WTC11 (cell line): Measurements from ENCODE around the gene TP53AIP1. TPM values are rescaled to one million over a fixed set of nuclear protein-coding genes. Genes with fewer than 3 reads are reported as not detected.

Experiments
- ATAC-seq: fragments of 200-7000 bp; cut with Tn5 transposase; 2 replicates; pipeline ENCODE4 v1.10.0; 2021; ENCODE audit warnings: mild to moderate bottlenecking, moderate library complexity
- CTCF ChIA-PET: fragments of 300-600 bp; sonication (Branson Sonifier 250); formaldehyde crosslinking; loops from one replicate; lab custom pipeline; 2021; ENCODE audit warnings: antibody characterized with exemption; lab: Charles Lee
- POLR2A ChIA-PET: fragments of 350-600 bp; sonication (Branson Sonifier 250); formaldehyde crosslinking; loops from one replicate; lab custom pipeline; 2021; ENCODE audit warnings: antibody characterized with exemption; lab: Charles Lee
- DNase-seq: peaks from one replicate; pipeline ENCODE4 v3.0.0; 2021; ENCODE audit warnings: low spot score
- H3K27ac Mint-ChIP-seq: 2 replicates; pipeline ENCODE4 v1.8.0; 2021; ENCODE audit warnings: mixed read lengths
- H3K27me3 Mint-ChIP-seq: 2 replicates; pipeline ENCODE4 v1.8.0; 2021; ENCODE audit warnings: low read depth, mild to moderate bottlenecking, moderate library complexity, mixed read lengths
- H3K36me3 Mint-ChIP-seq: 2 replicates; pipeline ENCODE4 v1.8.0; 2021; ENCODE audit warnings: mixed read lengths
- H3K4me1 Mint-ChIP-seq: 2 replicates; pipeline ENCODE4 v1.8.0; 2022; ENCODE audit warnings: mixed read lengths
- H3K4me3 Mint-ChIP-seq: 2 replicates; pipeline ENCODE4 v1.8.0; 2021; ENCODE audit warnings: mild to moderate bottlenecking, moderate library complexity, mixed read lengths
- H3K9me3 Mint-ChIP-seq: 2 replicates; pipeline ENCODE4 v1.8.0; 2021; ENCODE audit warnings: mixed read lengths
- ATF1 ChIP-seq: sonication (generic); formaldehyde crosslinking; IDR thresholded peaks from 2 replicates; pipeline ENCODE4 v1.8.1; 2023; ENCODE audit warnings: mild to moderate bottlenecking, moderate library complexity, missing genetic modification reagents
- CREM ChIP-seq: sonication (generic); formaldehyde crosslinking; IDR thresholded peaks from 2 replicates; pipeline ENCODE4 v1.8.1; 2022; ENCODE audit warnings: mild to moderate bottlenecking, missing genetic modification reagents, moderate library complexity
- ELF4 ChIP-seq: sonication (generic); formaldehyde crosslinking; IDR thresholded peaks from 2 replicates; pipeline ENCODE4 v1.8.1; 2022; ENCODE audit warnings: low read depth, mild to moderate bottlenecking, moderate library complexity, missing genetic modification reagents
- IRF2 ChIP-seq: sonication (generic); formaldehyde crosslinking; IDR thresholded peaks from 2 replicates; pipeline ENCODE4 v1.8.0; 2022; ENCODE audit warnings: low read depth, missing genetic modification reagents, borderline replicate concordance
- RELA ChIP-seq: sonication (generic); formaldehyde crosslinking; IDR thresholded peaks from 2 replicates; pipeline ENCODE4 v1.8.1; 2022; ENCODE audit warnings: missing genetic modification reagents, mild to moderate bottlenecking, borderline replicate concordance
- SOX15 ChIP-seq: fragments of 250-450 bp; sonication (Bioruptor Pico); IDR thresholded peaks from 2 replicates; pipeline ENCODE4 v1.9.0; 2021; ENCODE audit warnings: mild to moderate bottlenecking
- ZBTB21 ChIP-seq: sonication (generic); formaldehyde crosslinking; IDR thresholded peaks from 2 replicates; pipeline ENCODE4 v1.8.1; 2023; ENCODE audit warnings: mild to moderate bottlenecking, missing genetic modification reagents, borderline replicate concordance
- total RNA-seq: library from RNA; stranded (reverse); gene quantifications from 3 replicates; pipeline ENCODE4 v1.2.3, GENCODE V29; 2021
- TF ChIP-seq, protein P1 (sequence below): sonication (generic); formaldehyde crosslinking; IDR thresholded peaks from 2 replicates; pipeline ENCODE4 v1.8.1; 2023; ENCODE audit warnings: mild to moderate bottlenecking, moderate library complexity, missing genetic modification reagents
- TF ChIP-seq, protein P2 (sequence below): sonication (generic); formaldehyde crosslinking; IDR thresholded peaks from 2 replicates; pipeline ENCODE4 v1.8.1; 2023; ENCODE audit warnings: mild to moderate bottlenecking, missing genetic modification reagents
- TF ChIP-seq, protein P3 (sequence below): sonication (generic); formaldehyde crosslinking; IDR thresholded peaks from 2 replicates; pipeline ENCODE4 v1.8.0; 2022; ENCODE audit warnings: mild to moderate bottlenecking, missing genetic modification reagents
- TF ChIP-seq, protein P4 (sequence below): sonication (generic); formaldehyde crosslinking; IDR thresholded peaks from 2 replicates; pipeline ENCODE4 v1.8.0; 2022; ENCODE audit warnings: missing genetic modification reagents
- TF ChIP-seq, protein P5 (sequence below): sonication (generic); formaldehyde crosslinking; IDR thresholded peaks from 2 replicates; pipeline ENCODE4 v1.8.0; 2022; ENCODE audit warnings: mild to moderate bottlenecking, missing genetic modification reagents
- TF ChIP-seq, protein P6 (sequence below): fragments of 250-450 bp; sonication (Bioruptor Pico); IDR thresholded peaks from 2 replicates; pipeline ENCODE4 v1.9.0; 2021; ENCODE audit warnings: mild to moderate bottlenecking
- TF ChIP-seq, protein P7 (sequence below): sonication (generic); formaldehyde crosslinking; conservative IDR thresholded peaks from 2 replicates; pipeline ENCODE4 v1.8.1; 2022; ENCODE audit warnings: mild to moderate bottlenecking, missing genetic modification reagents
- TF ChIP-seq, protein P8 (sequence below): sonication (generic); formaldehyde crosslinking; IDR thresholded peaks from 2 replicates; pipeline ENCODE4 v1.8.0; 2023; ENCODE audit warnings: missing genetic modification reagents, mild to moderate bottlenecking, borderline replicate concordance

The TP53AIP1 gene
- total RNA-seq, 1 experiment from 2014 or later = 0.07 TPM

DNA sequence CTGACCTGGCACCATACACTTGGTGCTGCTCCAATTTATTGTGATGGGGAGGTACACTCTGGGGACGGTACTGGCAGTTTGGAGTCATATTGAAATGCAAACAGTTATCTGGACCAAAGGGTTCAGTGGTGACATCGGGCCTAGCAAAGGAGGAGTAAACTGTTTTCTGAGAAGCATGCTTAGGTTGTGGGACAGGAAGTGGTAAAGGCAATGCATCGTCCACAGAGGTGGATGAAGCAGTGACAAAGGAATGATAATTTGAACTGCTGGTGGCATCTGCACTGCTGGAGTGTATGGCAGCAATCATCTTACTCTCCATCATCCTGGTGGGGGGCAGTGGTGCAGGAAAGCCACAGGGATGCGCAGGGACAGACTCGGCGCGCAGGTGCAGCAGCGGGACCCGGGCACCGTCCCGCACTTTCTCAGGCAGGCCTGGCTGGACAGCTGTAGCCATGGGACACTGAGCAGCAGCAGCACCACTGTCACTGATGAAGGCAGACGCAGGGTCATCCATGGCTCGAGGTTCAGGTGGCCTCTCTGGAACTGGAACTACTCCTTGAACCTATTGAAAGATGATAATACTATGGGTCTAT lies 28.0 kb upstream of the TP53AIP1 start:
- Mint-ChIP-seq H3K4me3 (no peak overlapping the region), H3K27me3 (no peaks in the 10 kb centered on the region), H3K36me3 (peaks cover 24% of the 10 kb centered on the region), H3K4me1 (no peaks in the 10 kb centered on the region), H3K27ac (no peak overlapping the region), H3K9me3 (no peaks in the 10 kb centered on the region)
- ChIA-PET POLR2A (no interaction called here), CTCF (interaction anchor here (0.6 kb wide), 1 partner anchor 364 kb away, joined by 3 read pairs; no protein-coding TSS in a partner anchor)
- DNase-seq = no peak
- no peak for ATAC-seq
- TF ChIP-seq SOX15 (CRISPR knock-in tag) = no peak
- TF ChIP-seq ELF4 (CRISPR knock-in tag) = no peak
- TF ChIP-seq, protein P1, sequence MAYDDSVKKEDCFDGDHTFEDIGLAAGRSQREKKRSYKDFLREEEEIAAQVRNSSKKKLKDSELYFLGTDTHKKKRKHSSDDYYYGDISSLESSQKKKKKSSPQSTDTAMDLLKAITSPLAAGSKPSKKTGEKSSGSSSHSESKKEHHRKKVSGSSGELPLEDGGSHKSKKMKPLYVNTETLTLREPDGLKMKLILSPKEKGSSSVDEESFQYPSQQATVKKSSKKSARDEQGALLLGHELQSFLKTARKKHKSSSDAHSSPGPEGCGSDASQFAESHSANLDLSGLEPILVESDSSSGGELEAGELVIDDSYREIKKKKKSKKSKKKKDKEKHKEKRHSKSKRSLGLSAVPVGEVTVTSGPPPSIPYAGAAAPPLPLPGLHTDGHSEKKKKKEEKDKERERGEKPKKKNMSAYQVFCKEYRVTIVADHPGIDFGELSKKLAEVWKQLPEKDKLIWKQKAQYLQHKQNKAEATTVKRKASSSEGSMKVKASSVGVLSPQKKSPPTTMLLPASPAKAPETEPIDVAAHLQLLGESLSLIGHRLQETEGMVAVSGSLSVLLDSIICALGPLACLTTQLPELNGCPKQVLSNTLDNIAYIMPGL (CRISPR knock-in tag) = no peak
- TF ChIP-seq, protein P2, sequence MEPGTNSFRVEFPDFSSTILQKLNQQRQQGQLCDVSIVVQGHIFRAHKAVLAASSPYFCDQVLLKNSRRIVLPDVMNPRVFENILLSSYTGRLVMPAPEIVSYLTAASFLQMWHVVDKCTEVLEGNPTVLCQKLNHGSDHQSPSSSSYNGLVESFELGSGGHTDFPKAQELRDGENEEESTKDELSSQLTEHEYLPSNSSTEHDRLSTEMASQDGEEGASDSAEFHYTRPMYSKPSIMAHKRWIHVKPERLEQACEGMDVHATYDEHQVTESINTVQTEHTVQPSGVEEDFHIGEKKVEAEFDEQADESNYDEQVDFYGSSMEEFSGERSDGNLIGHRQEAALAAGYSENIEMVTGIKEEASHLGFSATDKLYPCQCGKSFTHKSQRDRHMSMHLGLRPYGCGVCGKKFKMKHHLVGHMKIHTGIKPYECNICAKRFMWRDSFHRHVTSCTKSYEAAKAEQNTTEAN (CRISPR knock-in tag) = no peak
- no peak for TF ChIP-seq CREM (CRISPR knock-in tag)
- TF ChIP-seq, protein P3, sequence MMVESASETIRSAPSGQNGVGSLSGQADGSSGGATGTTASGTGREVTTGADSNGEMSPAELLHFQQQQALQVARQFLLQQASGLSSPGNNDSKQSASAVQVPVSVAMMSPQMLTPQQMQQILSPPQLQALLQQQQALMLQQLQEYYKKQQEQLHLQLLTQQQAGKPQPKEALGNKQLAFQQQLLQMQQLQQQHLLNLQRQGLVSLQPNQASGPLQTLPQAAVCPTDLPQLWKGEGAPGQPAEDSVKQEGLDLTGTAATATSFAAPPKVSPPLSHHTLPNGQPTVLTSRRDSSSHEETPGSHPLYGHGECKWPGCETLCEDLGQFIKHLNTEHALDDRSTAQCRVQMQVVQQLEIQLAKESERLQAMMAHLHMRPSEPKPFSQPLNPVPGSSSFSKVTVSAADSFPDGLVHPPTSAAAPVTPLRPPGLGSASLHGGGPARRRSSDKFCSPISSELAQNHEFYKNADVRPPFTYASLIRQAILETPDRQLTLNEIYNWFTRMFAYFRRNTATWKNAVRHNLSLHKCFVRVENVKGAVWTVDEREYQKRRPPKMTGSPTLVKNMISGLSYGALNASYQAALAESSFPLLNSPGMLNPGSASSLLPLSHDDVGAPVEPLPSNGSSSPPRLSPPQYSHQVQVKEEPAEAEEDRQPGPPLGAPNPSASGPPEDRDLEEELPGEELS (CRISPR knock-in tag) = no peak

DNA sequence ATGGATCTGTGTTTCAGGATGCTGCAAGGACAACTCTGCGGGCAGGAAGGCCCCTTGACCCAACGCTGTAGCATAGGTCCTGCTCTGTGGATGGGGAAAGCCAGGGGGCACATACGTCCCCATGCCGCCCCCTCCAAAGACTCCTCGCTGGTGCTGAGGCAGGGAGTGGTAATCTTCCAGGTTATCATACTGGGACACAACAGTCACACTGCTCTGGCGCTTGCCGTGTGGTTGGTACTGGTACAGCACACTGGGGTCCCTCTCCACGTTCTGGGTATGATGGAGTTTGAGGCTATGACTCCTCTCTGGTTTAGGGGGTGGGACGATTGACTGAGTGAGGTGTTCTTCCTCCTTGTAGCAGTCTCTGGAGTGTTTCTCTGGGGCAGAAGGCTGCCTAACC lies 26.2 kb upstream of the TP53AIP1 start:
- CTCF ChIA-PET = no interaction called here
- H3K27ac Mint-ChIP-seq = no peak overlapping the region
- POLR2A ChIA-PET = no interaction called here
- H3K27me3 Mint-ChIP-seq = no peaks in the 10 kb centered on the region
- DNase-seq = no peak
- ATAC-seq = peak; percentile 75
- H3K9me3 Mint-ChIP-seq = no peaks in the 10 kb centered on the region
- TF ChIP-seq, protein P4, sequence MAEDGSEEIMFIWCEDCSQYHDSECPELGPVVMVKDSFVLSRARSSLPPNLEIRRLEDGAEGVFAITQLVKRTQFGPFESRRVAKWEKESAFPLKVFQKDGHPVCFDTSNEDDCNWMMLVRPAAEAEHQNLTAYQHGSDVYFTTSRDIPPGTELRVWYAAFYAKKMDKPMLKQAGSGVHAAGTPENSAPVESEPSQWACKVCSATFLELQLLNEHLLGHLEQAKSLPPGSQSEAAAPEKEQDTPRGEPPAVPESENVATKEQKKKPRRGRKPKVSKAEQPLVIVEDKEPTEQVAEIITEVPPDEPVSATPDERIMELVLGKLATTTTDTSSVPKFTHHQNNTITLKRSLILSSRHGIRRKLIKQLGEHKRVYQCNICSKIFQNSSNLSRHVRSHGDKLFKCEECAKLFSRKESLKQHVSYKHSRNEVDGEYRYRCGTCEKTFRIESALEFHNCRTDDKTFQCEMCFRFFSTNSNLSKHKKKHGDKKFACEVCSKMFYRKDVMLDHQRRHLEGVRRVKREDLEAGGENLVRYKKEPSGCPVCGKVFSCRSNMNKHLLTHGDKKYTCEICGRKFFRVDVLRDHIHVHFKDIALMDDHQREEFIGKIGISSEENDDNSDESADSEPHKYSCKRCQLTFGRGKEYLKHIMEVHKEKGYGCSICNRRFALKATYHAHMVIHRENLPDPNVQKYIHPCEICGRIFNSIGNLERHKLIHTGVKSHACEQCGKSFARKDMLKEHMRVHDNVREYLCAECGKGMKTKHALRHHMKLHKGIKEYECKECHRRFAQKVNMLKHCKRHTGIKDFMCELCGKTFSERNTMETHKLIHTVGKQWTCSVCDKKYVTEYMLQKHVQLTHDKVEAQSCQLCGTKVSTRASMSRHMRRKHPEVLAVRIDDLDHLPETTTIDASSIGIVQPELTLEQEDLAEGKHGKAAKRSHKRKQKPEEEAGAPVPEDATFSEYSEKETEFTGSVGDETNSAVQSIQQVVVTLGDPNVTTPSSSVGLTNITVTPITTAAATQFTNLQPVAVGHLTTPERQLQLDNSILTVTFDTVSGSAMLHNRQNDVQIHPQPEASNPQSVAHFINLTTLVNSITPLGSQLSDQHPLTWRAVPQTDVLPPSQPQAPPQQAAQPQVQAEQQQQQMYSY (CRISPR knock-in tag) = no peak
- TF ChIP-seq, protein P5, sequence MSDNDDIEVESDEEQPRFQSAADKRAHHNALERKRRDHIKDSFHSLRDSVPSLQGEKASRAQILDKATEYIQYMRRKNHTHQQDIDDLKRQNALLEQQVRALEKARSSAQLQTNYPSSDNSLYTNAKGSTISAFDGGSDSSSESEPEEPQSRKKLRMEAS (CRISPR knock-in tag) = no peak
- no peak for TF ChIP-seq ATF1
- H3K4me3 Mint-ChIP-seq = no peak overlapping the region
- peaks cover 24% of the 10 kb centered on the region for H3K36me3 Mint-ChIP-seq
- H3K4me1 Mint-ChIP-seq = peaks cover 7% of the 10 kb centered on the region

DNA sequence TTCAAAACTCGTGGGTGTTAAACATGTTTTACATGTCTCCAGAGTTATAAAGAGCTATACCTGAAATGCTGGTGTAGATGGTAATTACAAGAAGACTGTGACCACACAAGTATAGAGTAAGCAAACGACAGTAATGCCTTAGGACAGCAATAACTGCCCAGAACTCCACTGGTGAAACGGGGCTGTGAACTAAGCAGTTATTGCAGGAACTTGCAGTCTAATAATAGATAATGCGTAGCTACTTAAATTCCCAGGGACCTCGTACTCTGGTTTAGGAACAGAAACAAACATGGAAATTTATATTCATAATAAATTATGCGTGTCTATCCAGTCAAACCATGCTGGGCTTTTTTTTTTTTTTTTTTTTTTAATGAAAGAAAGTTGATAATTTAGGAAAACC lies 24.9 kb upstream of the TP53AIP1 start:
- CTCF ChIA-PET = no interaction called here
- POLR2A ChIA-PET = no interaction called here
- Mint-ChIP-seq H3K9me3 (no peaks in the 10 kb centered on the region), H3K27me3 (no peaks in the 10 kb centered on the region), H3K36me3 (peaks cover 19% of the 10 kb centered on the region), H3K4me3 (no peak overlapping the region), H3K4me1 (peaks cover 9% of the 10 kb centered on the region), H3K27ac (no peak overlapping the region)
- ATAC-seq (no peak), DNase-seq (no peak)
- TF ChIP-seq, protein P6, sequence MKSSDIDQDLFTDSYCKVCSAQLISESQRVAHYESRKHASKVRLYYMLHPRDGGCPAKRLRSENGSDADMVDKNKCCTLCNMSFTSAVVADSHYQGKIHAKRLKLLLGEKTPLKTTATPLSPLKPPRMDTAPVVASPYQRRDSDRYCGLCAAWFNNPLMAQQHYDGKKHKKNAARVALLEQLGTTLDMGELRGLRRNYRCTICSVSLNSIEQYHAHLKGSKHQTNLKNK = no peak
- TF ChIP-seq IRF2 (no peak), ZBTB21 (CRISPR knock-in tag) (no peak), RELA (CRISPR knock-in tag) (no peak)
- TF ChIP-seq, protein P7, sequence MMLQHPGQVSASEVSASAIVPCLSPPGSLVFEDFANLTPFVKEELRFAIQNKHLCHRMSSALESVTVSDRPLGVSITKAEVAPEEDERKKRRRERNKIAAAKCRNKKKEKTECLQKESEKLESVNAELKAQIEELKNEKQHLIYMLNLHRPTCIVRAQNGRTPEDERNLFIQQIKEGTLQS (CRISPR knock-in tag) = no peak
- TF ChIP-seq, protein P8, sequence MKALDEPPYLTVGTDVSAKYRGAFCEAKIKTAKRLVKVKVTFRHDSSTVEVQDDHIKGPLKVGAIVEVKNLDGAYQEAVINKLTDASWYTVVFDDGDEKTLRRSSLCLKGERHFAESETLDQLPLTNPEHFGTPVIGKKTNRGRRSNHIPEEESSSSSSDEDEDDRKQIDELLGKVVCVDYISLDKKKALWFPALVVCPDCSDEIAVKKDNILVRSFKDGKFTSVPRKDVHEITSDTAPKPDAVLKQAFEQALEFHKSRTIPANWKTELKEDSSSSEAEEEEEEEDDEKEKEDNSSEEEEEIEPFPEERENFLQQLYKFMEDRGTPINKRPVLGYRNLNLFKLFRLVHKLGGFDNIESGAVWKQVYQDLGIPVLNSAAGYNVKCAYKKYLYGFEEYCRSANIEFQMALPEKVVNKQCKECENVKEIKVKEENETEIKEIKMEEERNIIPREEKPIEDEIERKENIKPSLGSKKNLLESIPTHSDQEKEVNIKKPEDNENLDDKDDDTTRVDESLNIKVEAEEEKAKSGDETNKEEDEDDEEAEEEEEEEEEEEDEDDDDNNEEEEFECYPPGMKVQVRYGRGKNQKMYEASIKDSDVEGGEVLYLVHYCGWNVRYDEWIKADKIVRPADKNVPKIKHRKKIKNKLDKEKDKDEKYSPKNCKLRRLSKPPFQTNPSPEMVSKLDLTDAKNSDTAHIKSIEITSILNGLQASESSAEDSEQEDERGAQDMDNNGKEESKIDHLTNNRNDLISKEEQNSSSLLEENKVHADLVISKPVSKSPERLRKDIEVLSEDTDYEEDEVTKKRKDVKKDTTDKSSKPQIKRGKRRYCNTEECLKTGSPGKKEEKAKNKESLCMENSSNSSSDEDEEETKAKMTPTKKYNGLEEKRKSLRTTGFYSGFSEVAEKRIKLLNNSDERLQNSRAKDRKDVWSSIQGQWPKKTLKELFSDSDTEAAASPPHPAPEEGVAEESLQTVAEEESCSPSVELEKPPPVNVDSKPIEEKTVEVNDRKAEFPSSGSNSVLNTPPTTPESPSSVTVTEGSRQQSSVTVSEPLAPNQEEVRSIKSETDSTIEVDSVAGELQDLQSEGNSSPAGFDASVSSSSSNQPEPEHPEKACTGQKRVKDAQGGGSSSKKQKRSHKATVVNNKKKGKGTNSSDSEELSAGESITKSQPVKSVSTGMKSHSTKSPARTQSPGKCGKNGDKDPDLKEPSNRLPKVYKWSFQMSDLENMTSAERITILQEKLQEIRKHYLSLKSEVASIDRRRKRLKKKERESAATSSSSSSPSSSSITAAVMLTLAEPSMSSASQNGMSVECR (CRISPR knock-in tag) = no peak
